Measurements from ENCODE around the gene PIRT.

Gene PIRT

GRCh38 chr17:10799407-10799806, 38.5 kb downstream of the PIRT start:
- TF ChIP-seq CTCF (IDR thresholded peaks at IDR 0.05), result no peak
- no peak for DNase-seq (ENCODE audit: low spot score)
- H3K4me3 ChIP-seq, result no peak overlapping the region
- H3K27ac ChIP-seq, result no peak overlapping the region

GRCh38 chr17:10798910-10799309, 39.0 kb downstream of the PIRT start:
- TF ChIP-seq CTCF (IDR thresholded peaks at IDR 0.05), result no peak
- no peak overlapping the region for H3K4me3 ChIP-seq
- no peak for DNase-seq (ENCODE audit: low spot score)
- H3K27ac ChIP-seq, result no peak overlapping the region

GRCh38 chr17:10798332-10798749, 39.5 kb downstream of the PIRT start:
- Histone ChIP-seq H3K27ac (no peak overlapping the region), H3K4me3 (no peak overlapping the region)
- TF ChIP-seq CTCF (IDR thresholded peaks at IDR 0.05), result no peak
- no peak for DNase-seq (ENCODE audit: low spot score)

- DNase-seq (ENCODE audit: low spot score), result no peak
- Histone ChIP-seq H3K4me3 (no peak overlapping the region), H3K27ac (no peak overlapping the region)
- no peak for TF ChIP-seq CTCF (IDR thresholded peaks at IDR 0.05)
These were observed 40.2 kb downstream of the PIRT start for GRCh38 chr17:10797476-10798328.

GRCh38 chr17:10793816-10794215, 44.1 kb downstream of the PIRT start:
- no peak for TF ChIP-seq CTCF (IDR thresholded peaks at IDR 0.05)
- no peak overlapping the region for H3K4me3 ChIP-seq
- no peak overlapping the region for H3K27ac ChIP-seq
- no peak for DNase-seq (ENCODE audit: low spot score)

- TF ChIP-seq CTCF (IDR thresholded peaks at IDR 0.05), result no peak
- Histone ChIP-seq H3K4me3 (no peak overlapping the region), H3K27ac (no peak overlapping the region)
- DNase-seq (ENCODE audit: low spot score), result no peak
These were observed 44.6 kb downstream of the PIRT start for GRCh38 chr17:10793256-10793655.

- no peak for TF ChIP-seq CTCF (IDR thresholded peaks at IDR 0.05)
- H3K27ac ChIP-seq, result no peak overlapping the region
- H3K4me3 ChIP-seq, result no peak overlapping the region
- no peak for DNase-seq (ENCODE audit: low spot score)
These were observed 45.7 kb downstream of the PIRT start for GRCh38 chr17:10792151-10792550.
